Hindlimb muscle (tissue), 1 donor: Measurements from ENCODE around the gene PBX4. TPM values are rescaled to one million over a fixed set of nuclear protein-coding genes. Genes with fewer than 3 reads are reported as not detected.

Source experiments
- DNase-seq: peaks from one replicate; pipeline ENCODE4 v3.0.0-alpha.2; 2013
- polyA plus RNA-seq: library from polyadenylated mRNA; unstranded; fragments of 120-200 nt; gene quantifications from one replicate; pipeline ENCODE4 v1.2.1, GENCODE V29; 2013; ENCODE audit not compliant: insufficient read length

The PBX4 gene
- polyA plus RNA-seq, 1 donor = 2.3 TPM

- DNase-seq = no peak
Measured at GRCh38 chr19:19538061-19538784, 80.3 kb downstream of the PBX4 start, which contains the start of gene CILP2. TSS of gene CILP2 (plus strand) at chr19:19538265. CDS start at chr19:19538350, 85 bp downstream.

GRCh38 chr19:19537075-19538048 is 81.1 kb downstream of the PBX4 start:
- DNase-seq = no peak

- DNase-seq = no peak
Measured at GRCh38 chr19:19535311-19536191, 82.9 kb downstream of the PBX4 start.

- DNase-seq = no peak
Measured at GRCh38 chr19:19534556-19535265, 83.8 kb downstream of the PBX4 start.

GRCh38 chr19:19533841-19534240 is 84.6 kb downstream of the PBX4 start:
- no peak for DNase-seq

GRCh38 chr19:19532806-19533701 is 85.4 kb downstream of the PBX4 start:
- no peak for DNase-seq

- peak; percentile 81 for DNase-seq
Measured at GRCh38 chr19:19531951-19532805, 86.3 kb downstream of the PBX4 start.

- DNase-seq = no peak
Measured at GRCh38 chr19:19530889-19531288, 87.6 kb downstream of the PBX4 start.

- DNase-seq = no peak
Measured at GRCh38 chr19:19530423-19530804, 88.1 kb downstream of the PBX4 start.

GRCh38 chr19:19529783-19530422 is 88.6 kb downstream of the PBX4 start:
- DNase-seq = no peak

GRCh38 chr19:19528721-19529490 is 89.6 kb downstream of the PBX4 start, which contains the start of gene YJEFN3:
TSS of gene YJEFN3 (plus strand) at chr19:19528911. CDS start at chr19:19528933, 22 bp downstream.
- DNase-seq = no peak

GRCh38 chr19:19527674-19528625 is 90.5 kb downstream of the PBX4 start:
- DNase-seq = no peak

GRCh38 chr19:19527371-19527656 is 91.2 kb downstream of the PBX4 start:
- no peak for DNase-seq

GRCh38 chr19:19526581-19527370 is 91.7 kb downstream of the PBX4 start:
- no peak for DNase-seq

- no peak for DNase-seq
Measured at GRCh38 chr19:19525611-19526380, 92.7 kb downstream of the PBX4 start.

GRCh38 chr19:19524053-19524452 is 94.4 kb downstream of the PBX4 start:
- DNase-seq = no peak
